HG03469 (cell line): ENCODE results near the gene TERT.
"Not testable (repeated sequence)": the region's sequence is repeated elsewhere in the genome, so short reads cannot be mapped to it uniquely, and the experiment has no call there.

ENCODE experiments used
- ATAC-seq: cut with Tn5 transposase; IDR thresholded peaks from one replicate; pipeline ENCODE4 v1.9.1; 2021; ENCODE audit warnings: mild to moderate bottlenecking, moderate library complexity, moderate number of reproducible peaks; ENCODE audit not compliant: unreplicated experiment

The TERT gene

GRCh38 chr5:1280177-1281037, 14.5 kb downstream of the TERT start:
- no peak for ATAC-seq

GRCh38 chr5:1279443-1280151, 15.3 kb downstream of the TERT start:
- ATAC-seq: no peak

GRCh38 chr5:1278656-1279442, 16.0 kb downstream of the TERT start:
- ATAC-seq: no peak

GRCh38 chr5:1278216-1278615, 16.7 kb downstream of the TERT start:
- no peak for ATAC-seq

GRCh38 chr5:1277781-1278180, 17.1 kb downstream of the TERT start:
- no peak for ATAC-seq

- ATAC-seq: no peak
Measured at GRCh38 chr5:1277331-1277730, 17.5 kb downstream of the TERT start.

- ATAC-seq: no peak
Measured at GRCh38 chr5:1276930-1277329, 17.9 kb downstream of the TERT start.

GRCh38 chr5:1275397-1276391, 19.2 kb downstream of the TERT start:
- not testable (repeated sequence) for ATAC-seq

GRCh38 chr5:1274471-1274870, 20.4 kb downstream of the TERT start:
- no peak for ATAC-seq

GRCh38 chr5:1273745-1274144, 21.1 kb downstream of the TERT start:
- no peak for ATAC-seq

- ATAC-seq: no peak
Measured at GRCh38 chr5:1272201-1272600, 22.7 kb downstream of the TERT start.

- ATAC-seq: no peak
Measured at GRCh38 chr5:1270933-1271914, 23.6 kb downstream of the TERT start.

GRCh38 chr5:1270426-1270825, 24.4 kb downstream of the TERT start:
- no peak for ATAC-seq

- ATAC-seq: no peak
Measured at GRCh38 chr5:1268666-1269065, 26.2 kb downstream of the TERT start.

GRCh38 chr5:1268056-1268455, 26.8 kb downstream of the TERT start:
- no peak for ATAC-seq

GRCh38 chr5:1267464-1267863, 27.4 kb downstream of the TERT start:
- ATAC-seq: not testable (repeated sequence)

GRCh38 chr5:1266791-1267190, 28.1 kb downstream of the TERT start:
- ATAC-seq: no peak

- no peak for ATAC-seq
Measured at GRCh38 chr5:1265461-1266455, 29.1 kb downstream of the TERT start.
